KMS-11 (cell line): ENCODE results near the gene CETN2.
"Not testable (repeated sequence)": the region's sequence is repeated elsewhere in the genome, so short reads cannot be mapped to it uniquely, and the experiment has no call there.

Experiments used
- H2AFZ ChIP-seq: fragments of 200-600 bp; sonication (generic); 2 replicates; pipeline ENCODE4 v1.6.1; 2016; ENCODE audit warnings: antibody characterized with exemption, mixed run types, low read depth
- H3K27ac ChIP-seq: fragments of 200-600 bp; sonication (generic); 2 replicates; pipeline ENCODE4 v1.6.1; 2016; ENCODE audit warnings: mild to moderate bottlenecking, mixed run types
- H3K27me3 ChIP-seq: fragments of 200-600 bp; sonication (generic); 2 replicates; pipeline ENCODE4 v1.6.1; 2017; ENCODE audit warnings: mild to moderate bottlenecking, low read depth, mixed run types, moderate library complexity; ENCODE audit not compliant: insufficient read depth
- H3K36me3 ChIP-seq: fragments of 200-600 bp; sonication (generic); 2 replicates; pipeline ENCODE4 v1.6.1; 2017; ENCODE audit warnings: mild to moderate bottlenecking, mixed run types; ENCODE audit not compliant: insufficient read depth
- H3K4me1 ChIP-seq: fragments of 200-600 bp; sonication (generic); 2 replicates; pipeline ENCODE4 v1.6.1; 2016; ENCODE audit warnings: mild to moderate bottlenecking, low read depth, mixed run types; ENCODE audit not compliant: poor library complexity, severe bottlenecking
- H3K4me2 ChIP-seq: fragments of 200-600 bp; sonication (generic); 2 replicates; pipeline ENCODE4 v1.7.0; 2016; ENCODE audit warnings: mild to moderate bottlenecking, mixed run types
- H3K4me3 ChIP-seq: fragments of 200-600 bp; sonication (generic); IDR thresholded peaks from 2 replicates; pipeline ENCODE4 v1.6.1; 2017; ENCODE audit warnings: low read depth, low read length, mixed read lengths; ENCODE audit not compliant: insufficient read depth
- H3K79me2 ChIP-seq: fragments of 200-600 bp; sonication (generic); 2 replicates; pipeline ENCODE4 v1.6.1; 2016; ENCODE audit warnings: low read depth, mixed run types; ENCODE audit not compliant: insufficient read depth
- H3K9ac ChIP-seq: fragments of 200-600 bp; sonication (generic); 2 replicates; pipeline ENCODE4 v1.6.1; 2016; ENCODE audit warnings: mild to moderate bottlenecking, mixed run types
- H4K20me1 ChIP-seq: fragments of 200-600 bp; sonication (generic); 2 replicates; pipeline ENCODE4 v1.6.1; 2016; ENCODE audit warnings: mild to moderate bottlenecking, mixed run types; ENCODE audit not compliant: insufficient read depth
- TF ChIP-seq, protein P1 (sequence below): fragments of 200-600 bp; sonication (generic); conservative IDR thresholded peaks from 2 replicates; pipeline ENCODE4 v1.6.1; 2017; ENCODE audit warnings: low read depth, mild to moderate bottlenecking, antibody characterized with exemption, low read length, moderate library complexity, mixed read lengths

The CETN2 gene

DNA sequence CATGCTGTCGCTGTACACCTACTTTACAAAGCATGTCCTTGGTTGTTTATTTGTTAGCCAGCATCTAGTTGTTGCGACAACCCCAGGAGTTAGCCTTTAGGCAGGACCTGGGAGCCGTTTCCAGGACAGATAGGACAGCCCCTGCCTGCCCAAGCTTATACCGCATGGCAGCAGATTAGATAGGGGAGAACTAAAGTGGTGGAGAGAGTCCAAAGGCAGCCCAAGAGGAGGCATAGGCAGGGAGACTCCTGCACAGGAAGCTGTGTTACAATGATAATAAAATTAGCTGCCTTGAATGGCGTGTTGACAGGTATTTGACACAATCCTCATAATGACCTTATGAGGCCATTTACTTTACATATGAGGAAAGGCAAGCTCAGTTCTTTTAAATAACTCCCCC is 13.3 kb upstream of the CETN2 start:
- TF ChIP-seq, protein P1, sequence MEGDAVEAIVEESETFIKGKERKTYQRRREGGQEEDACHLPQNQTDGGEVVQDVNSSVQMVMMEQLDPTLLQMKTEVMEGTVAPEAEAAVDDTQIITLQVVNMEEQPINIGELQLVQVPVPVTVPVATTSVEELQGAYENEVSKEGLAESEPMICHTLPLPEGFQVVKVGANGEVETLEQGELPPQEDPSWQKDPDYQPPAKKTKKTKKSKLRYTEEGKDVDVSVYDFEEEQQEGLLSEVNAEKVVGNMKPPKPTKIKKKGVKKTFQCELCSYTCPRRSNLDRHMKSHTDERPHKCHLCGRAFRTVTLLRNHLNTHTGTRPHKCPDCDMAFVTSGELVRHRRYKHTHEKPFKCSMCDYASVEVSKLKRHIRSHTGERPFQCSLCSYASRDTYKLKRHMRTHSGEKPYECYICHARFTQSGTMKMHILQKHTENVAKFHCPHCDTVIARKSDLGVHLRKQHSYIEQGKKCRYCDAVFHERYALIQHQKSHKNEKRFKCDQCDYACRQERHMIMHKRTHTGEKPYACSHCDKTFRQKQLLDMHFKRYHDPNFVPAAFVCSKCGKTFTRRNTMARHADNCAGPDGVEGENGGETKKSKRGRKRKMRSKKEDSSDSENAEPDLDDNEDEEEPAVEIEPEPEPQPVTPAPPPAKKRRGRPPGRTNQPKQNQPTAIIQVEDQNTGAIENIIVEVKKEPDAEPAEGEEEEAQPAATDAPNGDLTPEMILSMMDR = no peak
- no peak overlapping the region for H3K27ac ChIP-seq
- H4K20me1 ChIP-seq = no peaks in the 10 kb centered on the region
- no peaks in the 10 kb centered on the region; the same call in 1 of the 2 replicates for H3K36me3 ChIP-seq
- H3K9ac ChIP-seq = no peak overlapping the region
- H3K4me1 ChIP-seq = no peaks in the 10 kb centered on the region
- H3K27me3 ChIP-seq = no peaks in the 10 kb centered on the region
- no peak overlapping the region for H3K4me3 ChIP-seq
- no peaks in the 10 kb centered on the region; the same call in 1 of the 2 replicates for H3K79me2 ChIP-seq
- H3K4me2 ChIP-seq = no peak overlapping the region
- H2AFZ ChIP-seq = no peak overlapping the region

DNA sequence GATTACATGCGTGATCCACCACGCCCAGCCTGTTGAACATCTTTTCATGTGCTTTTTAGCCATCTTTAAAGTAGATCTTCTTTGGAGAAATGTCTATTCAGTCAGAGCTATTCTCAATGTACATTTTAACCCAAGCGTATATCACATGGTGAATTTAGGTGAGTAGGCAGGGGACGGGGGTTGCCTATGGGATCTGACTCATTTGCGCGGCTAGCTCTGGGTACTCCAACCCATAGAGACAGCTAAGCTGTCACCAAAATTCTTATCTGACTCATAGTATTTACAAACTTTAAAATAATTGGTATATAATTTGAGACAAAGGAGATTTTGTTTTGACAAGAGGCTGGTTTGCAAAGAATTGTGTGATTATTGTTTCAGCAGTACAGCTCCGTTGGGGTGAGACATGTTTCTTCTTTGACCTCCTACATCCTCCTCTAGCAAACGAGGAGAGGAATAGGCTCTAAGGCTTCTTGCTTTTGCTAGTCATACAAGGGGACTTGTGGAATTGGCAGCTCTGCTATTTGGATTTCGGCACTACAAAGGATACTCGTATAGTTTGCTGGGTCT is 12.3 kb upstream of the CETN2 start:
- TF ChIP-seq, protein P1 = no peak
- Histone ChIP-seq H3K4me3 (no peak overlapping the region), H3K4me1 (no peaks in the 10 kb centered on the region), H4K20me1 (no peaks in the 10 kb centered on the region), H3K9ac (no peak overlapping the region), H3K27me3 (no peaks in the 10 kb centered on the region), H3K36me3 (no peaks in the 10 kb centered on the region; the same call in 1 of the 2 replicates), H2AFZ (no peak overlapping the region), H3K27ac (no peak overlapping the region), H3K4me2 (no peak overlapping the region), H3K79me2 (no peaks in the 10 kb centered on the region; the same call in 1 of the 2 replicates)

GRCh38 chrX:152835470-152835869 is 4.9 kb upstream of the CETN2 start:
- not testable (repeated sequence) for H3K27ac ChIP-seq, H3K9ac ChIP-seq, H3K4me3 ChIP-seq, H3K36me3 ChIP-seq, H3K4me1 ChIP-seq, H2AFZ ChIP-seq, H3K4me2 ChIP-seq, H3K27me3 ChIP-seq, H4K20me1 ChIP-seq
- peaks cover 18% of the 10 kb centered on the region; the same call in 1 of the 2 replicates for H3K79me2 ChIP-seq

- H3K4me2 ChIP-seq = no peak overlapping the region
These were observed 2.8 kb upstream of the CETN2 start for GRCh38 chrX:152833378-152833777.

GRCh38 chrX:152832520-152832919 is 2.0 kb upstream of the CETN2 start:
- TF ChIP-seq, protein P1 = no peak
- no peaks in the 10 kb centered on the region for H4K20me1 ChIP-seq
- H3K27ac ChIP-seq = no peak overlapping the region
- H3K27me3 ChIP-seq = no peaks in the 10 kb centered on the region
- H3K4me3 ChIP-seq = no peak overlapping the region
- H3K79me2 ChIP-seq = peaks cover 18% of the 10 kb centered on the region; the same call in 1 of the 2 replicates
- H3K36me3 ChIP-seq = no peaks in the 10 kb centered on the region
- H2AFZ ChIP-seq = no peak overlapping the region
- H3K4me1 ChIP-seq = no peaks in the 10 kb centered on the region
- H3K9ac ChIP-seq = no peak overlapping the region
- H3K4me2 ChIP-seq = no peak overlapping the region

More at GRCh38 chrX:152833378-152833777, 2.8 kb upstream of the CETN2 start:
- H3K27ac ChIP-seq = no peak overlapping the region
- H3K27me3 ChIP-seq = no peaks in the 10 kb centered on the region
- H3K4me1 ChIP-seq = no peaks in the 10 kb centered on the region
- no peak overlapping the region for H3K4me3 ChIP-seq
- H3K79me2 ChIP-seq = peaks cover 18% of the 10 kb centered on the region; the same call in 1 of the 2 replicates
- no peak overlapping the region for H2AFZ ChIP-seq
- no peak overlapping the region for H3K9ac ChIP-seq
- TF ChIP-seq, protein P1 = no peak
- H3K36me3 ChIP-seq = no peaks in the 10 kb centered on the region
- H4K20me1 ChIP-seq = no peaks in the 10 kb centered on the region
